ENCODE measurements around the gene PIPOX.

The PIPOX gene

GRCh38 chr17:29070781-29071180 lies 27.8 kb downstream of the PIPOX start:
- no peak for TF ChIP-seq CTCF (IDR thresholded peaks at IDR 0.05)
- no peak for DNase-seq (ENCODE audit: low spot score)
- Histone ChIP-seq H3K4me3 (no peak overlapping the region), H3K27ac (no peak overlapping the region)

DNA sequence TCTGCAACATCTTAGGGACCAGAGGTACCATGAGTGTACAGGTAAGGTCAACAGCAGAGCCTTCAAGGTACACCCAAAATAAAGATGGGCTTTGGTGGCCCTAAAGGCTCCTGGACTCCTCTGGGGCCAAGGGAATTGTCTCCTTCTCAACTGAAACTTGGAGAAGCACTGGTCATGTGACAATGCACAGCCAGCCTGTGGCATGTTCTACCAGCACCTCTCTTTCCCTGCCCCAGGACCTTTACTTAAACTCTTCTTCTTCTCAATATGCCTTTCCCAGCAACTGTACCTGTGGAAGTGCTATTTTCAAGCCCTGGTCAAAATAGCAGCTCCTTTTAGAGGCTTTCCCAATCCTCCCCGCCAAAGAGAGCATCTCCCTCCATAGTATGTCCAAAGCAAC lies 28.4 kb downstream of the PIPOX start:
- TF ChIP-seq CTCF (IDR thresholded peaks at IDR 0.05), result no peak
- DNase-seq (ENCODE audit: low spot score), result no peak
- Histone ChIP-seq H3K4me3 (no peak overlapping the region), H3K27ac (no peak overlapping the region)

DNA sequence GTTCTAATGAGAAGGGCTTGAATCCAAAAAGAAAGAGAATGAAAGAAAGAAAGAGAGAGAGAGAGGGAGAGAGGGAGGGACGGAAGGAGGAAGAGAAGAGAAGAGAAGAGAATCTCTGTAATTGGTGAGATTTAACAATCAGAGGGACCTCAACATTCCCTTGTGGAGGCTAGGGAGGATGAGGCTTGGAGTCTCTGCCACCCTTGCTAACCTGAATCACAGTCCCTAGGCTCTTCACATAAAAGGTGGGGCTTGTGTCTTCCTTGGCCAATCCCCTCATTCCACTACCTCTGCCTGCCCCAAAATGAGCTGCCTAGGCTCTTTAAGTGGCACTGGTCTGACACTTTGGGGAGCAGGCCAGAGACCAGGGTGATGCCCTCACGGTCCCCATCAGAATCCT lies 30.1 kb downstream of the PIPOX start:
- Histone ChIP-seq H3K4me3 (no peak overlapping the region), H3K27ac (no peak overlapping the region)
- DNase-seq (ENCODE audit: low spot score), result no peak
- no peak for TF ChIP-seq CTCF (IDR thresholded peaks at IDR 0.05)

DNA sequence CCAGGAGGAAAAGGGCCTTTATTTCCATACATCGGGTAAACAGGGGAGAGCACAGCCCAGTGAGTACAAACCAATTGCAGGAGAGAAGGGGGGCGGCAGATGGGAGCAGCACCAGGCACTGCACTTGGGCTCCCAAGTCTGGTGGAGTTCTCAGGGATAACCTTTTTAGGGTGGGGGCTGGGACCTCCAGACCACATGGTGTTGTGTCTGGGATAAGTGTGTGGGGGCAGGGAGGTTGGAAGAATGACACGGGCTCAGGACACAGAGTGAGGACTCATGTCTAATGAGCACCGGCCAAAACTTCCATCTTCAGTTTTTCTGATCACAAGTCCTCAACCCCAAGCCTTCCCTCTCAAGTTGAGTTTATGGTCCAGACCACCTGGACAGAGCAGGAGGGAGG lies 30.6 kb downstream of the PIPOX start:
- Histone ChIP-seq H3K4me3 (no peak overlapping the region), H3K27ac (no peak overlapping the region)
- TF ChIP-seq CTCF (IDR thresholded peaks at IDR 0.05), result no peak
- no peak for DNase-seq (ENCODE audit: low spot score)

- no peak for DNase-seq (ENCODE audit: low spot score)
- TF ChIP-seq CTCF (IDR thresholded peaks at IDR 0.05), result no peak
- no peak overlapping the region for H3K4me3 ChIP-seq
- H3K27ac ChIP-seq, result no peak overlapping the region
These were observed 31.5 kb downstream of the PIPOX start for GRCh38 chr17:29074488-29074887.

- no peak overlapping the region for H3K27ac ChIP-seq
- H3K4me3 ChIP-seq, result no peak overlapping the region
- no peak for DNase-seq (ENCODE audit: low spot score)
- no peak for TF ChIP-seq CTCF (IDR thresholded peaks at IDR 0.05)
These were observed 33.1 kb downstream of the PIPOX start for GRCh38 chr17:29076087-29076486.

DNA sequence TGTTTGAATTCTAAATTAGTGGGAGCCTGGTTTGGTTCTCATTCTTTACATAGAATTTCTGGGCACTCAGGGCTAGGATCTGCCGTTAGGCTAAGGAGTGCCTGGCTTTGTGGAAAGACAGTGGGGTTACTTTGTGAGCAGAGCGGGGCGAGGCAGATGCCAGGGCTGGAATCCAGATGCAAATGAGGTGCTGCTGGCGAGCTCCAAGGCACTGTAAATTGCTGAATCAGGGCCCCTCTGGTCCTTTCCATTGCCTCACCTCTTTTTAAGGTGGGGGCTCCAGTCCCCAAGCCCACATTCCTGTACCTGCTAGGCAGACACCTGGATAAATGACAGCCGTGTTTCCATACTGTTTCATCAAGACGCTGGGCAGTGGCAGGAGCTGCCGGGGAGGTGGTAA lies 33.8 kb downstream of the PIPOX start:
- H3K4me3 ChIP-seq, result no peak overlapping the region
- no peak overlapping the region for H3K27ac ChIP-seq
- no peak for DNase-seq (ENCODE audit: low spot score)
- TF ChIP-seq CTCF (IDR thresholded peaks at IDR 0.05), result no peak
